ENCODE measurements around the gene PRKCD.

Gene PRKCD

DNA sequence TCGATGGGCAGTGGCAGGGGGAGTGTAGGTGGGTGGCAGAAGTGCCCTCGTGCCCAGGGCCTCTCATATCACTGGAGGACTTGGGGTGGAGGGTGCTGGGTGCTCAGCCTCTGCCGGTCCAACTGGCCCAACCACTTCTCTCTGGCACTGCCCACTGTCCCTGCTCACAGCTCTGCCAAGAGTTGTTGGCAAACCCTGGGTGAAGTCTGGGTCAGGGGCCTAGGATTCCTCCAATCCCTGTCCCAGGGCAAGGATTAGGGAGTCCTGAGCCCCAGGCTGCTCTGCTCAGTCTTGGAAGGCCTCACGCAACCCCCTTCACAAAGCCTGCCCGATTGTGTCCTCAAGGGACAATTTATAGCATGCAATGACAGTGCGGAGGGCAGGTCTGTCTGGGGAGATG is 5.2 kb upstream of the PRKCD start:
- TF ChIP-seq, protein P1, sequence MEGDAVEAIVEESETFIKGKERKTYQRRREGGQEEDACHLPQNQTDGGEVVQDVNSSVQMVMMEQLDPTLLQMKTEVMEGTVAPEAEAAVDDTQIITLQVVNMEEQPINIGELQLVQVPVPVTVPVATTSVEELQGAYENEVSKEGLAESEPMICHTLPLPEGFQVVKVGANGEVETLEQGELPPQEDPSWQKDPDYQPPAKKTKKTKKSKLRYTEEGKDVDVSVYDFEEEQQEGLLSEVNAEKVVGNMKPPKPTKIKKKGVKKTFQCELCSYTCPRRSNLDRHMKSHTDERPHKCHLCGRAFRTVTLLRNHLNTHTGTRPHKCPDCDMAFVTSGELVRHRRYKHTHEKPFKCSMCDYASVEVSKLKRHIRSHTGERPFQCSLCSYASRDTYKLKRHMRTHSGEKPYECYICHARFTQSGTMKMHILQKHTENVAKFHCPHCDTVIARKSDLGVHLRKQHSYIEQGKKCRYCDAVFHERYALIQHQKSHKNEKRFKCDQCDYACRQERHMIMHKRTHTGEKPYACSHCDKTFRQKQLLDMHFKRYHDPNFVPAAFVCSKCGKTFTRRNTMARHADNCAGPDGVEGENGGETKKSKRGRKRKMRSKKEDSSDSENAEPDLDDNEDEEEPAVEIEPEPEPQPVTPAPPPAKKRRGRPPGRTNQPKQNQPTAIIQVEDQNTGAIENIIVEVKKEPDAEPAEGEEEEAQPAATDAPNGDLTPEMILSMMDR (IDR thresholded peaks at IDR 0.05; ENCODE audit: insufficient read depth, low read length, poor library complexity, severe bottlenecking) = no peak
- Histone ChIP-seq H3K4me3 (replicated peaks; ENCODE audit: low read depth, low read length) (no peak overlapping the region), H3K36me3 (ENCODE audit: control insufficient read depth, insufficient read depth, low read length) (no peaks in the 10 kb centered on the region), H3K27me3 (replicated peaks; ENCODE audit: control insufficient read depth, insufficient read depth, low read length) (no peaks in the 10 kb centered on the region; the same call in 1 of the 2 replicates)
- DNase-seq (ENCODE audit: extremely low read depth, insufficient read length) = no peak

DNA sequence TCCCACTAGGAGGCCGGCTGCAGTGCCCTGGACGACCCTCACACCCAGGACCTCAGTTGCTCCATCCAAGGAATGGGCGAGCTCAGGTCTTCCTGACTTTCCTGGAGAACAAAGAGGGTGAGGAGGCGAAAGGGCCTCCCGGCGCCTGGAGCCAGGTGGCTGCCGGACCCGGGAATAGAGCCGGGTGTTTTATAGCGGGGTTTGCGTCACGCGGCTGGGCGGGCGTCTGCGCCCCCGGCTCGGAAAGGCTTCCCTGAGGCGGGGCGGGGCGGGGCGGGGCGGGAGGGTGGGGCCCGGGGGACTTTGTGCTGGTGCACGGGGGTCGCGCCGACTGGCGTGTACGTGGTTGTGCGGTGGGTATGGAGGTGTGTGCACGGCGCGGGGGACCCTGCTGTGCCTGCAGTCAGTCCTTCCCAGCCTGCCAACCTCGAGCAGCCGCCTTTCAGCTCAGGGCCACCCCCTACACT is 4.6 kb upstream of the PRKCD start:
- Histone ChIP-seq H3K4me3 (replicated peaks; ENCODE audit: low read depth, low read length) (no peak overlapping the region), H3K27me3 (replicated peaks; ENCODE audit: control insufficient read depth, insufficient read depth, low read length) (no peaks in the 10 kb centered on the region; the same call in 1 of the 2 replicates), H3K36me3 (ENCODE audit: control insufficient read depth, insufficient read depth, low read length) (no peaks in the 10 kb centered on the region)
- DNase-seq (ENCODE audit: extremely low read depth, insufficient read length) = no peak
- TF ChIP-seq, protein P1 (IDR thresholded peaks at IDR 0.05; ENCODE audit: insufficient read depth, low read length, poor library complexity, severe bottlenecking) = no peak

DNA sequence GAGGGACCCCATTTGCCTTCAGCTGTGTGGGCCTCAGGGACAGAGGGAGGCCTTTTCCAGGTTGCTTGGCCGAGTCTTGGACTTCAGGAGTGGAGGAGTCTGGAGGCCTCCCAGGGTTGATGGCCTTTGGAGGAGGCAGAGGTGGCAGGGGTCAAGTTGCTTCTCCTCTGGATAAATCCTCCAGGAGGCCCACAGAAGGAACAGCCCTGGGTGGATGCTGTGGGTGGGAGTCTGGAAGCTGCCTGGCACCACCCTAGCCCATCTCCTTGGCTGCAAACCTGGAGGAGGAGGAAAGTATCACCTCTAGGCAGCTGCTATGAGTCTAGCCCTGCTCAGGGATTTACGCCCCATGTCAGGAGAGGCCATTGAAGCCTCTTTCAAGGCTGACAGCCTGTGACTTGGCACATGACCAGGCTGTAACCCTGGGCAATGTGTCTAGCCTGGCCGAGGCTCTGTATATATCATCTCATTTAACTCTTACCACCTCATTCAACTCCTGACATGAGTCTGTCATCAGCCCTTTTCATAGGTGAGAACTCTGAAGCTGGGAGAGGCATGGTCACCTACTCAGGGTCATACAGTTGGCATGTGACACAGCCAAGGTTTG is 2.9 kb upstream of the PRKCD start:
- Histone ChIP-seq H3K27me3 (replicated peaks; ENCODE audit: control insufficient read depth, insufficient read depth, low read length) (no peaks in the 10 kb centered on the region), H3K4me3 (replicated peaks; ENCODE audit: low read depth, low read length) (no peak overlapping the region), H3K36me3 (ENCODE audit: control insufficient read depth, insufficient read depth, low read length) (no peaks in the 10 kb centered on the region)
- DNase-seq (ENCODE audit: extremely low read depth, insufficient read length) = no peak
- TF ChIP-seq, protein P1 (IDR thresholded peaks at IDR 0.05; ENCODE audit: insufficient read depth, low read length, poor library complexity, severe bottlenecking) = no peak

DNA sequence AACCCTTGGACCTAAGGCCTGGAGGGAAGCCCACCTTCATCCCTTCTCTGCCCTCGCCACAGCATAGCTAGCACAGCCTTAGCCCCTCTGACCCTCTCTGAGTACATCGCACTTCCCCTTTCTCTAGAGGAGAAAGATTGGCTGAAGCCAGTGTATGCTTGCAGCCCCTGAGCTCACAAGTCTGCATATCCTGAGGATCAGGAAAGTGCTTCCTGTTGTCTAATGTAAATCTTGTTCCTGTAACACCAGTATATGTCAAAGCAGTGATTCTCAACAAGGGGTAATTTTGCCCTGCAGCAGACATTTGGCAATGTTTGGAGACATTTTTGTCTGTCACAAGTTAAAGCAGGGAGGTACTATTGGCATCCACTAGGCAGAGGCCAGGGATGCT is 2.2 kb upstream of the PRKCD start:
- no peak overlapping the region for H3K4me3 ChIP-seq (replicated peaks; ENCODE audit: low read depth, low read length)
- TF ChIP-seq, protein P1 (IDR thresholded peaks at IDR 0.05; ENCODE audit: insufficient read depth, low read length, poor library complexity, severe bottlenecking) = no peak
- no peak for DNase-seq (ENCODE audit: extremely low read depth, insufficient read length)
- no peaks in the 10 kb centered on the region for H3K36me3 ChIP-seq (ENCODE audit: control insufficient read depth, insufficient read depth, low read length)
- no peaks in the 10 kb centered on the region for H3K27me3 ChIP-seq (replicated peaks; ENCODE audit: control insufficient read depth, insufficient read depth, low read length)

DNA sequence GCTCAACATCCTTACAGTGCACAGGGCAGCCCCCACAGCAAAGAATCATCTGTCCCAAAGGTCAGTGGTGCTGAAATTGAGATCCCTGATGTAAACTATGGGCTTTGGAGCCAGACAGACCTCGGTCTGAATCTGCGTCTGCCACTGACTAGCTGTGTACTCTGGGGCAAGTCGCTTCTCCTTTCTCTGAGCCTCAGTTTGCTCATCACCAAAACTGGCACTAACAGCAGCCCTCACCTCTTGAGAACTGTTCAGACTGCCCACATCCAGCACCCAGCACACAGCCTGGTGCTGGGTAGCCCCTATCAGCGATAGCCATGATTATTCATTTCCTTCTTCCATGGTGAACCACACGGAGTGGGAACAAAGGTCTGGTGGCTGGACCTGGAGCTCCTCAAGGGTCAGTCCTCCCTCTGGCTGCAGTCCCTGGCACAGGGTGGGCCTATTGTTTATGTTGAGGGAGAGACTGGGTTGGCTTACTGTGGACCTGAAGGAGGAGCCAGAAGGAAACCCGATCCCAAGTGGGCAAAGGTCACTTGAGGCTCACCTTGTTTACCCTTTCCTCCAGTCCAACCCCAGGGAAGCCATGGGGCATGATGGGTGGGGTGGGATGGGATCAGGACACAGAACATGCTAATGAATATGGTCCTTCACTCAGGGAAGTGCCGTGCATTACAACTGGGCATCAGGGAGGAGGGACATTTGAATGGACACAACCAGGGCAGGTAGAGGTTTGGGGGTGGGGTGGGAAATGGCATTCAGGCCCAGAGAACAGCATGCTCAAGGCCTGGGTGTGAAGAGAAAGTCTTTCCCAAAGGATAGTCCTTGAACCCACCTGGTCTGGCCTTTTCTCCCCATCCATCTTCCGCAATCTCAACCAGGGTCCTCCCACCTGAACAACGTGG is 1.6 kb upstream of the PRKCD start:
- DNase-seq (ENCODE audit: extremely low read depth, insufficient read length) = no peak
- H3K27me3 ChIP-seq (replicated peaks; ENCODE audit: control insufficient read depth, insufficient read depth, low read length) = no peaks in the 10 kb centered on the region
- no peak overlapping the region for H3K4me3 ChIP-seq (replicated peaks; ENCODE audit: low read depth, low read length)
- no peaks in the 10 kb centered on the region; the same call in 1 of the 2 replicates for H3K36me3 ChIP-seq (ENCODE audit: control insufficient read depth, insufficient read depth, low read length)
- TF ChIP-seq, protein P1 (IDR thresholded peaks at IDR 0.05; ENCODE audit: insufficient read depth, low read length, poor library complexity, severe bottlenecking) = no peak

Data from GM06990 (cell line).